CD4-positive, alpha-beta T cell treated with Interleukin-21 for 1 hour (primary cell): Measurements from ENCODE around the gene C9orf152.
"Not testable (repeated sequence)": the region's sequence is repeated elsewhere in the genome, so short reads cannot be mapped to it uniquely, and the experiment has no call there.

Source experiments
- DNase-seq: peaks from one replicate; pipeline ENCODE4 v3.0.0-alpha.2; 2020

C9orf152 gene, protein sequence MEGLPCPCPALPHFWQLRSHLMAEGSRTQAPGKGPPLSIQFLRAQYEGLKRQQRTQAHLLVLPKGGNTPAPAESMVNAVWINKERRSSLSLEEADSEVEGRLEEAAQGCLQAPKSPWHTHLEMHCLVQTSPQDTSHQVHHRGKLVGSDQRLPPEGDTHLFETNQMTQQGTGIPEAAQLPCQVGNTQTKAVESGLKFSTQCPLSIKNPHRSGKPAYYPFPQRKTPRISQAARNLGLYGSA

DNA sequence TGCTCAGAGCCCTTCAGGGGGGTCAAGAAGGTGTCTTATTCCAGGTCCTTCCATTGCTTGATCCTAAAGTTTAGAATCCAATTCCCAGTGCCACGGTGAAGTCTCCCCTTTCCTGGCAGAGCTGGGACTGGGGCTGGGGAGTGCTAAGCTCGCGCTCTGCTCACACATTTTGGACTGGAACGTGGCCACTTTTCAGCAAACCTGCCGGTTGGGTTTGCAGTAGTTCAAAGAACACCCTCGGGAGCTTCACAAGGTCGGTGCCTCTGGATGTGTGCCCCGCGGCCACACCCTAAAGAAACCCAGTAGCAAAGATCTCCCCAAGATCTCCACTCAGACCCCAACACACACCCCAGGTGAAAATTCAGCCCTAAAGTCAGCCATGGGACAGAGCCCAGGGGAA lies at the start of gene C9orf152:
C9orf152 (minus strand) TSS at position 129 of the 400 bp plus-strand sequence. CDS start 580 bp downstream, outside the sequence.
- DNase-seq = no peak

- DNase-seq = no peak
These were observed 49.3 kb upstream of the C9orf152 start for GRCh38 chr9:110257097-110257841.

DNA sequence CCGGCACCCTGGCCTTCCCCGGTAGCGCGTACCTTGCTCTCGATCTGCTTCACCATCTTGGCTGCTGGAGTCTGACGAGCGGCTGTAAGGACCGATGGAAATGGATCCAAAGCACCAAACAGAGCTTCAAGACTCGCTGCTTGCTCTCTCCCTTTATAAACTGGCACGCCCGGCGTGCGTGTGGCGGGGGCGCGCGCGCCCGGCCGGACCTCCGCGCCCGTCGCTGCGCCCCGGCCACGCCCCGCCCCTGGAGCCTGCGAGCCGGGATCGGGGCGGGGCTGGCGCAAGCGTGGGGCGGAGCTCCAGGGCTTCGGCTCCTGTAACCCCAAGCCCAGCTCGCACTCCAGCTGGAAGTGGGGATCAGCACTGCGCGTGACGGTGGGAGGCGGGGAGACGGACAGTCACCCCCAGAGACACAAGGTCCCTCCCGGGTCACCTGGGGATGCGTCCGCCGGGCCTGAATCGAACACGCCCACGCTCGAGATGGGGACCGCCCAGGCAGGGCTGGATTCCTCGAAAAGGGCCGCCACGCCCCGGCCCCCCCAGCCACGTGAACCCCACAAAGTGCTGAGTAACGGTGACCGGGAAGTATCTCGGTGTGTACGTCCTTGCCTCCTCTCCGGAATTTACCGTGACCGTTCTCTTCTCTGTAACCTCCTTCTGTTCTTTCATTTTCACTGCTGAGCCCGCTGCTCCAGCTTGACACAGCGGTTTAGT lies 48.6 kb upstream of the C9orf152 start, which contains the start of gene TXN:
TXN (minus strand) TSS at position 128 of the 717 bp plus-strand sequence; CDS start at position 56, 72 bp downstream.
- DNase-seq = peak; percentile 84

DNA sequence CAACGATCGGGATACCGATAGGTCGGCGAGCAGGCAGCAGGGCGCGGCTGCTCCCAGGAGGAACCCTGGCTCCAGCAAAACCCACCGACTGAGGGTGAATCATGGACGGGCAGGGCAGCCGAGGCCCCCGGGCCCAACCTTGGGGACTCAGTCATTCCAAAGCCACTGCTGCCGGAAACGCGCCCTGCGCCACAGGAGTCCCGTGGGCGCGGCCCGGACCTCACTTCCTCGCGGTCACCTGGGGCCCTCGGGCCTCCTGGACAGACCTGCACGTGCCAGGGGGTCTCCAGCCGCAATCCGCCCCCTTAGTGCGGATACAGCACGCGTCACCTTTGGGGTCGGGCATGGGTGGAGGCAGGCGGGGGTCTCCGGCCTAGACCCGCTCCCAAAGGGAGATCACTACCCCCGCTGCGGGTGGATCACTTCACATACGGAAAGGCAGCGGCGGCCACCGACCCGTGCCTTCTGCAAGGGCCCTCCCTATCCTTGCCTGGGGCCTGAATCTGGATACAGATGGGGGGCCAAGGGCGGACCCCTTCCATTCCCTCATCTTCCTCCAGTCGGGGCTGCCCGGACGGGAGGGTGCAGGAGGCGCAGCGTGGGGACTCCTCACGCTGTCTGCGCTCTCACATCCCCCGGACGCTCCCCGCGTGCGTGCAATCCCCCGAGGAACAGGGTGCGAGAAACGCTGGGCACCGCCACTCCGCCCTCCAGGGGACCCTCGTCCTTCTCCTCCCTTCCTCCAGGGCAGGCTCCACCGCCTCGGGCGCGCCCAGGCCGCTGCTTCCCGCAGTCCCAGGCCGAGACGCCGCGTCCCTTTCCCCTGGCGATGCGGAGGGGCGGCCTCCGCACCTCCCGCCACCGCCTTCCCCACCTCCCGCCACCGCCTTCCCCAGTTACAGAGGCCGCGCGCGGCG lies 47.8 kb upstream of the C9orf152 start:
- peak; percentile 19 for DNase-seq

DNA sequence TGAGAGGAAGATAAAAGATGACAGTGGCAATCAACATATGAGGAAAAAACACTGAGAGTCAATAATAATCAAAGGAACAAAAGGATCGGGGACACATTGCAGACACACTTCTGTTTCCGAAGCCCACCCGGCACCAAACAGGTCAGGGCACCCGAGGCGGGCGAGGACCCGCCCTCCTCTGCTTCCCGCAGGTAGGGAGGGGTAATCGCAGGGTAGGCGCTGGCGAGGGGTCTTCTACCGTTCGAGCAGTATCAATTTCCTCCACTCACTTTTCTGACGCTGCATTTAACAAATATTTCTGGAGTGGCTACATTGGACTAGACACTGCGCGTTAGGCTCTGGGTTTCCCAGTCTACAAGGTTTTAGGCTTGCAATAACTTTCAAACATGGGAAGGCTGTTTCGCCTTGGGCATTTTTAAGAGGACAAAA lies 47.1 kb upstream of the C9orf152 start:
- peak; percentile 15 for DNase-seq

- no peak for DNase-seq
These were observed 46.5 kb upstream of the C9orf152 start for GRCh38 chr9:110254500-110254899.

- DNase-seq = no peak
These were observed 44.7 kb upstream of the C9orf152 start for GRCh38 chr9:110252509-110253139.

DNA sequence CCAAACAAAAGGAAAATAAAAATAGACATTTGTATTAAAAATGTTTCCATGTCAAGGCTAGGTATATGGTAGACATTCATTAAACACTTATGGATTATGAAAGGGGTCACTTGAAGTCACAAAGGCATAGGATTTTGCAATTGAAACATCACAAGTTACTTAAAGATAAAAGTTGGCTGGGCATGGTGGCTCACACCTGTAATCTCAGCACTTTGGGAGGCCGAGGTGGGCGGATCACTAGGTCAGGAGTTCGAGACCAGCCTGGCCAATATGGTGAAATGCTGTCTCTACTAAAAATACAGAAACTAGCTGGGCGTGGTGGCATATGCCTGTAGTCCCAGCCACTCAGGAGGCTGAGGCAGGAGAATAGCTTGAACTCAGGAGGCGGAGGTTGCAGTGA lies 43.8 kb upstream of the C9orf152 start:
- DNase-seq = not testable (repeated sequence)

- DNase-seq = no peak
These were observed 43.3 kb upstream of the C9orf152 start for GRCh38 chr9:110251212-110251611.

DNA sequence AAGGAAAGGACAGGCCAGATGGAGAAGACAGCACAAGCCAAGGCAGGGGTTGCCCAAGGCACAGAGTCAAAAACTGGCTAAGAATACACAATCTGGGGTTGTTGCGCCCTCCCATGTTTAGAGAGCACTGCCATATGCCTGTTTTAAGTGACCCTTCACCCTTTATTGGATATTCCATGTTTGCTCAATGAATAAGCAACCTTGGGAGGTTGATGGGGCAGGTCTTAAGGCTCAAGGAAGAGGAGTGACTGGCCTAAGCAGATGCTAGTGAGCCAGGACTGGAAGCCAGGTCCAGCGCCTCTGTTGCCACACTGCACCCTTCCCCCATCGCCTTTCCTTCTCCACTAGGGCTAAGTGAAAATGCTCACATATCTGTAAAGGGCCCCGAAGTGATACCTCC lies 41.6 kb upstream of the C9orf152 start:
- no peak for DNase-seq

DNA sequence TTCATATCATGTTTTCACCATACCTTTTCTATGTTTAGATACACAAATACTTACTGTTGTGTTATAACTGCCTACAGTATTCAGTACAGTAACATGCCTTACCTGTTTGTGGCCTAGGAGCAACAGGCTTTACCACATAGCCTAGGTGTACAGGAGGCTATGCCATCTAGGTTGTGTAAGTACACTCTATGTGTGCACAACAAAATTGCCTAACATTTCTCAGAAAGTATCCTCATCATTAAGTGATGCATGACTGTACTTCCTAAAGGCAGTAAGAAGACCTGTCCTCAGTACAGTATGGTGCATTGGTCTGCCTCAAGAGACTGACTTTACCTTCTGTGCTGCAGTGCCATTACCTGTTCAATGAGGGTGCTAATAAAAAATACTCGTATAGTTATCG lies 40.4 kb upstream of the C9orf152 start:
- DNase-seq = no peak

GRCh38 chr9:110246214-110246613 lies 38.3 kb upstream of the C9orf152 start:
- DNase-seq = no peak

DNA sequence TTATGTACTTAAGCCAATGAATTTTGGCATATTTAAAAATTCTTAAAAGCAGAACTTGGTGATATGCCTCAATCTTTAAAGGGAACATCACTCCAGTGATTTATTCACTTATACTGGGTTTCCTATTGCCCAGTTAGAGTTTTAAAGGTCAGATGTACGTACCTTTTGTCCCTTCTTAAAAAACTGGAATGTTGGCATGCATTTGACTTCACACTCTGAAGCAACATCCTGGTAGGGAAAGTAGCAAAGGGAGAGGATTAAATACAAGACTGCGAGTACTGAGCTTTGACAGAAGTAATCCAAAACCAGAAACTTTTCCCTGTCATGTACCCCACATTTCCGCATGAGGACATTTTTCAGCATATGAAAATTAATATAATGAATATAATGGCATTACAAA lies 36.7 kb upstream of the C9orf152 start:
- DNase-seq = no peak

DNA sequence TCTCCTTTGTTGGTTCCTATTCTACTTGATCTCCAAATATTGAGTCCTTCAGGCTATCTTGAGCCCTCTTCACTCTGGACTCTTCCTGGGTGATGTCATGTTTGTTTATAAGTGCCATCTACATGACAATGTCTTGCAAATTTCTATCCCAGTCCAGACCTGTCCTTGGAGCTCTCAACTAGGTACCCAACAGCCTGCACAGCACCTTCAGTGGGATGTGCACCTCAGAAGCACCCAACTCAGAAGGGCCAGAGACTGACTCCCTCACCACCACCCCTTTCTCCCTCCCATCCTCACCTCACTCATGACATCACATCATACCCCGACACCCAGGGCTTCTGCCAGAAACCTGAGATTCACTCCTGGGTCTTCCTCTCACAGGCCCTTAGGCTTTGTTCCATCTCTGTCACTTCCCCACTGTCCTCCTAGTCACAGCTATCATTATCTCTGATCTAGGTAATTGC lies 33.9 kb upstream of the C9orf152 start:
- DNase-seq = no peak

DNA sequence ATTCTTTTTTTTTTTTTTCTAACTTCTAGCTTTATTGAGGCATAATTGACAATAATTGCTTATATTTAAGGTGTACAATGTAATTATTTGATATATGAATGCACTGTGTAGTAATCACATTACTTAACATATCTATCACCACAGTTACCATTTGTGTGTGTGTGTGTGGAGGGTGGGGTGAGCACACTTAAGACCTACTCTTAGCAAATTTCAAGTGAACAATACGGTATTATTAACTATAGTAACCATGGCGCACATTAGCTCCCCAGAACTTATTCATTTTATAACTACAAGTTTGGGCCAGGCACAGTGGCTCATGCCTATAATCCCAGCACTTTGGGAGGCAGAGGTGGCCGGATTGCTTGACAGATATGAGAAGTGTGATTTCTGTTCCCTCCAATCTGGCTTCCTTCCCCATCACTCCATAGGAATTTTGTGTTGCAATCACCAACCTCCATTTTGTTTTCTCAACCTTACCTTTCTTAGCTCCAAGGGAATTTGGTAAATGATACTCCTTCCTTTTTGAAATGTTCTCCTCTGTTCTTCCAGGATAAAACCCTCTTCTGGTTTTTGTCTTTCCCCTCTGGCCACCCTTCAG lies 33.4 kb upstream of the C9orf152 start:
- DNase-seq = no peak

DNA sequence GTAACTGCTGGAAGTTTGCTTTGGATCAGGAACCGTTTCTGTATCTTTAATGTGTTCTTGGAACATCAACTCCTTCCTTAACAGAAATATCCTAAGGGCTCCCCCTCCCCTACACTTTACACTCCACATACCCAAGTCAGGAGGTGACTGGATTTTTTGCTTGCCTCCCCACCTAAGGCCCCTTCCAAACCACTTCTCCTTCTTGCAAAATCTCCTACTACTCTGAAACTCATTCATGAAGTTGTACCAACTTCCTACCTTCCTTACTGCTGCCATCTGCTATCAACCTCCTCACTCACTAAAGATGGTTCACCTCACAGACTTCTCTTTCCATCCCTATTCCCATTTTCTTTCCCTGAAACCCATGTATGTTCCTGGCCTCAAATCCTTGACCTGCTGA lies 32.2 kb upstream of the C9orf152 start:
- no peak for DNase-seq

DNA sequence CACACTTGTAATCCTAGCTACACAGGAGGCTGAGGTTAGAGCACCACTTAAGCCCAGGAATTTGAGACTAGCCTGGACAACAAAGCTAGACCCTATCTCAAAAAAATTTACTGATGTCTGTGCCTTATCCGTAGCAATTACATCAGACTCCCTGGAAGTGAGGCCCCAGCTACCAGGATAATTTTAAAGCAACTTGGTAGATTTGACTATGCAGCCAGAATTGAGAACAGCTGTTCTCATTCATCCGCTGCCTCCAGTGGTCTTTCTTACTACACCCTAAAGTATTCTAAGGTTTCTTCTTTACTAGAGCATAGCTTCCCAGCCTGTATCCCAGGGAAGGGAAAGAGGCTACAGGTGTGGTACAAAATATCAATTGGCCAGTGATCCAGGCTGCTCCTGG lies 20.4 kb upstream of the C9orf152 start:
- no peak for DNase-seq

DNA sequence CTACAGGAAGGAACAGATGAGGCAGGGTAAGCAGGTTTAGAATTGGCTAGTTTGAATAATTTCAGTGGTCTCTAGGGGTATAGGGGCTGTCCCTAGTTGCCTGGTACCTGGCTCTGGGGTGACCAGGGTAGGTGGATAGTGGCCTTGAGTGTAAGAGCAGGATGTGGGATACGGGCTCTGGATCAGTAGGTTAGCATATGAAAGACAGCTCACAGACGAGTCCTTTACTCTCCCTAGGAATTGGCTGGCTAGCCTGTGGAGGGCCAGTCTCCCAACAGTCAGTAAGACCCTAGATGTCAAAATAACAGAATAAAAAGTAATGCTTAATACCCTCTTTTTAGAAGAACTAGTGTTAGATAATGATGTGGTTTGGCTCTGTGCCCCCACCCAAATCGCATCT lies 16.6 kb upstream of the C9orf152 start:
- no peak for DNase-seq

GRCh38 chr9:110220809-110221208 lies 12.8 kb upstream of the C9orf152 start:
- DNase-seq = no peak

DNA sequence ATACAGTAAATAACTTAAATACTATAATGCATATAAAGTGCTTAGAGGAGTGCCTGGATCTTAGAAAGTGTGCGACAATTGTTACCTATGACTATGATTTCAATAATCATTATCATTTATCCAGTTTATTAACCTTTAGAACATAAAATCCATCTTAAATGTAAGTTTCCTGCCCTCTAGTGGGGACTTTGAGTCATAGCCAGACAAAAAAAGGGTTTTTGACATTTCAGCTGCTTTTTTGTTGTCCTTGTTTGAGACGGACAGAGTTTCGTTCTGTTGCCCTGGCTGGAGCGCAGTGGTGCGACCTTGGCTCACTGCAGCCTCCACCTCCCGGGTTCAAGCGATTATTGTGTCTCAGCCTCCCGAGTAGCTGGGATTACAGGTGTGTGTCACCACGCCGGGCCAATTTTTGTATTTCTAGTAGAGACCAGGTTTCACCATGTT lies 9.7 kb upstream of the C9orf152 start:
- DNase-seq = peak; percentile 28

- no peak for DNase-seq
These were observed 6.8 kb upstream of the C9orf152 start for GRCh38 chr9:110214586-110215355.
